Keratinocyte (primary cell): ENCODE data around the gene SLC27A4.

Experiments
- CTCF ChIP-seq, 3 experiments: IDR thresholded peaks in 1 of 3; conservative IDR thresholded peaks in 1 of 3; optimal IDR thresholded peaks in 1 of 3; 2 replicates in 2 of 3; 3 replicates in 1 of 3; pipeline versions ENCODE3 to v1.5.1; 2011; ENCODE audit warnings: low read length in 3 of 3, mild to moderate bottlenecking in 3 of 3, moderate library complexity in 2 of 3, control low read depth in 1 of 3, inconsistent platforms in 1 of 3; ENCODE audit not compliant: insufficient read depth in 2 of 3; ENCODE audit errors: extremely low read depth in 1 of 3
- EZH2 ChIP-seq: IDR thresholded peaks from one replicate; pipeline ENCODE4 v1.6.1; 2012; ENCODE audit warnings: inconsistent platforms, mild to moderate bottlenecking, low read length, moderate library complexity

- no peak for TF ChIP-seq CTCF (optimal IDR thresholded peaks at IDR 0.05 in 1 of 3, IDR thresholded peaks at IDR 0.05 in 1 of 3, conservative IDR thresholded peaks at IDR 0.05 in 1 of 3; ENCODE audit: extremely low read depth in 1 of 3, insufficient read depth in 2 of 3, low read length in 3 of 3)
- no peak for TF ChIP-seq EZH2
Observed at GRCh38 chr9:128388150-128388549, 47.8 kb downstream of the SLC27A4 start.
